GOT3 (cell line): ENCODE measurements around the gene SULT1A2.
"Not testable (repeated sequence)": the region's sequence is repeated elsewhere in the genome, so short reads cannot be mapped to it uniquely, and the experiment has no call there.

ENCODE experiments used
- DNase-seq: peaks from one replicate; lab custom pipeline; 2025; ENCODE audit warnings: mixed read lengths; lab: John Stamatoyannopoulos, UW

Gene SULT1A2

GRCh38 chr16:28609631-28610594 lies 13.1 kb upstream of the SULT1A2 start, which contains the start of gene SULT1A1:
TSS of gene SULT1A1 (minus strand) at chr16:28610044. CDS start at chr16:28608855, 1,189 bp downstream.
- no peak for DNase-seq

- DNase-seq, result not testable (repeated sequence)
Observed at GRCh38 chr16:28608867-28609596, 12.2 kb upstream of the SULT1A2 start.

- not testable (repeated sequence) for DNase-seq
Observed at GRCh38 chr16:28608496-28608808, 11.6 kb upstream of the SULT1A2 start.

GRCh38 chr16:28607681-28608495 lies 11.0 kb upstream of the SULT1A2 start:
- not testable (repeated sequence) for DNase-seq

- no peak for DNase-seq
Observed at GRCh38 chr16:28607116-28607623, 10.3 kb upstream of the SULT1A2 start.

- DNase-seq, result no peak
Observed at GRCh38 chr16:28606291-28607115, 9.7 kb upstream of the SULT1A2 start.

- no peak for DNase-seq
Observed at GRCh38 chr16:28604186-28604565, 7.3 kb upstream of the SULT1A2 start.

GRCh38 chr16:28603381-28604185 lies 6.7 kb upstream of the SULT1A2 start:
- no peak for DNase-seq

- DNase-seq, result no peak
Observed at GRCh38 chr16:28602529-28602928, 5.7 kb upstream of the SULT1A2 start.

- DNase-seq, result not testable (repeated sequence)
Observed at GRCh38 chr16:28602062-28602461, 5.2 kb upstream of the SULT1A2 start.

GRCh38 chr16:28601589-28601988 lies 4.7 kb upstream of the SULT1A2 start:
- not testable (repeated sequence) for DNase-seq

GRCh38 chr16:28600965-28601364 lies 4.1 kb upstream of the SULT1A2 start:
- not testable (repeated sequence) for DNase-seq

- not testable (repeated sequence) for DNase-seq
Observed at GRCh38 chr16:28599377-28600285, 2.8 kb upstream of the SULT1A2 start.

- no peak for DNase-seq
Observed at GRCh38 chr16:28597692-28598261, 927 bp upstream of the SULT1A2 start.

GRCh38 chr16:28596115-28596630 lies 677 bp downstream of the SULT1A2 start:
- no peak for DNase-seq

GRCh38 chr16:28595451-28595850 lies 1.4 kb downstream of the SULT1A2 start:
- not testable (repeated sequence) for DNase-seq

GRCh38 chr16:28592979-28593553 lies 3.8 kb downstream of the SULT1A2 start:
- DNase-seq, result no peak

- DNase-seq, result no peak
Observed at GRCh38 chr16:28592511-28592910, 4.3 kb downstream of the SULT1A2 start.
